Astrocyte (in vitro differentiated cells and primary cell): ENCODE measurements around the gene CAMKMT.

Experiments used
- EZH2 ChIP-seq: IDR thresholded peaks from 2 replicates; pipeline ENCODE4 v1.6.1; 2012; ENCODE audit warnings: mild to moderate bottlenecking, low read length, inconsistent platforms; ENCODE audit not compliant: insufficient read depth
- TF ChIP-seq, protein P1 (sequence below): IDR thresholded peaks from 2 replicates; pipeline ENCODE4 v1.5.1; 2011; ENCODE audit warnings: low read depth, mild to moderate bottlenecking, inconsistent platforms, low read length, moderate library complexity; ENCODE audit not compliant: insufficient read depth

DNA sequence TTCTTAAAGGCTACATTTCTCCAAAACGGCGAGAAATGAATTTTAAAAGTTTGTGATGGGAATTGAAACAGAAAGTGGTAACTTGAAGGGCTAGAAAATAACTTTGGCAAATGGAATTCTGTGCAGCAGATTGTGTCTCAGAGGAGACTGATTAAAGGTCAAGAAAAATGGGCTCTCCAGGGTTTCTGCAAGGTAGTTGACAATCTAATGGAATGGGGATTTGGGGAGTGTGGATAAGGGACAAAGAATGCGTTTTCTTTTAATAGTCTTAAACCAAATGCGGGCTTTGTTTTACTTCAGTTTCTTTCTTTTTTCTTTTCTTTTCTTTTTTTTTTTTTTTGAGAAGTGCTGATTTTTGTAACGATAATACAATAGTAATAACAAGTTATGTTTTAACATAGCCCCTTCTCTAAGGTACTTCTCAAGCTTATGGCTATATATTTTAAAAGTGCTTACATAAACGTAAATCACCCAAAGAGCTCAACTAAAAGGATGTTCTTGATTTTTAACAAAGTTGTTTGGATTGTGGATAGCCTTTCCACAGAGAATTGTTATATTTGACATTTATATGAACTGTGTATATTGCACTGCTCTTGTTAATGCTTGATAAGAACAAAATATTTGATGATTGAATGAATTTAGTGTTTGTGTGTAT, 36.6 kb downstream of the CAMKMT start:
- TF ChIP-seq EZH2 = no peak
- TF ChIP-seq, protein P1, sequence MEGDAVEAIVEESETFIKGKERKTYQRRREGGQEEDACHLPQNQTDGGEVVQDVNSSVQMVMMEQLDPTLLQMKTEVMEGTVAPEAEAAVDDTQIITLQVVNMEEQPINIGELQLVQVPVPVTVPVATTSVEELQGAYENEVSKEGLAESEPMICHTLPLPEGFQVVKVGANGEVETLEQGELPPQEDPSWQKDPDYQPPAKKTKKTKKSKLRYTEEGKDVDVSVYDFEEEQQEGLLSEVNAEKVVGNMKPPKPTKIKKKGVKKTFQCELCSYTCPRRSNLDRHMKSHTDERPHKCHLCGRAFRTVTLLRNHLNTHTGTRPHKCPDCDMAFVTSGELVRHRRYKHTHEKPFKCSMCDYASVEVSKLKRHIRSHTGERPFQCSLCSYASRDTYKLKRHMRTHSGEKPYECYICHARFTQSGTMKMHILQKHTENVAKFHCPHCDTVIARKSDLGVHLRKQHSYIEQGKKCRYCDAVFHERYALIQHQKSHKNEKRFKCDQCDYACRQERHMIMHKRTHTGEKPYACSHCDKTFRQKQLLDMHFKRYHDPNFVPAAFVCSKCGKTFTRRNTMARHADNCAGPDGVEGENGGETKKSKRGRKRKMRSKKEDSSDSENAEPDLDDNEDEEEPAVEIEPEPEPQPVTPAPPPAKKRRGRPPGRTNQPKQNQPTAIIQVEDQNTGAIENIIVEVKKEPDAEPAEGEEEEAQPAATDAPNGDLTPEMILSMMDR = no peak
